ENCODE measurements around the gene TTC7B.

GRCh38 chr14:90658541-90658967 is 157.7 kb downstream of the TTC7B start:
- no peak for TF ChIP-seq POLR2A (IDR thresholded peaks at IDR 0.05)
- no peak for TF ChIP-seq CTCF (IDR thresholded peaks at IDR 0.05)

Measured in adrenal gland (tissue), 5 donors.